Measurements from ENCODE around the gene DPEP2NB. TPM values are rescaled to one million over a fixed set of nuclear protein-coding genes. Genes with fewer than 3 reads are reported as not detected.
A peak's percentile ranks its signal among the peaks of the same experiment; 100 is the strongest.

Gene DPEP2NB
- total RNA-seq, 1 experiment from 2014 or later: not detected

DNA sequence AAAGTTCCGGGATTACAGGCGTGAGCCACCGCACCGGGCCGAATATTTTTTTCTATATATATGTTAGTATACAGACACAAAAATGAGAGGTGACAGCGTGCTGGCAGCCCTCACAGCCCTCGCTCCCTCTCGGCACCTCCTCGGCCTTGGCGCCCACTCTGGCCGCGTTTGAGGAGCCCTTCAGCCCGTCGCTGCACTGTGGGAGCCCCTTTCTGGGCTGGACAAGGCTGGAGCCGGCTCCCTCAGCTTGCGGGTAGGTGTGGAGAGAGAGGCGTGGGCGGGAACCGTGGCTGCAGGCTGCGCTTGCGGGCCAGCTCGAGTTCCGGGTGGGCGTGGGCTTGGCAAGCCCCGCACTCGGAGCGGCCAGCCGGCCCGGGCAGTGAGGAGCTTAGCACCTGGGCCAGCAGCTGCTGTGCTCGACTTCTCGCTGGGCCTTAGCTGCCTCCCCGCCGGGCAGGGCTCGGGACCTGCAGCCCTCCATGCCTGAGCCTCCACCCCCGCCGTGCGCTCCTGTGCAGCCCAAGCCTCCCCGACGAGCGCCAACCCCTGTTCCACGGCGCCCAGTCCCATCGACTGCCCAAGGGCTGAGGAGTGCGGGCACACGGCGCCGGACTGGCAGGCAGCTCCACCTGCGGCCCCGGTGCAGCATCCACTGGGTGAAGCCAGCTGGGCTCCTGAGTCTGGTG, 33.6 kb downstream of the DPEP2NB start (continued):
- TF ChIP-seq, protein P1, sequence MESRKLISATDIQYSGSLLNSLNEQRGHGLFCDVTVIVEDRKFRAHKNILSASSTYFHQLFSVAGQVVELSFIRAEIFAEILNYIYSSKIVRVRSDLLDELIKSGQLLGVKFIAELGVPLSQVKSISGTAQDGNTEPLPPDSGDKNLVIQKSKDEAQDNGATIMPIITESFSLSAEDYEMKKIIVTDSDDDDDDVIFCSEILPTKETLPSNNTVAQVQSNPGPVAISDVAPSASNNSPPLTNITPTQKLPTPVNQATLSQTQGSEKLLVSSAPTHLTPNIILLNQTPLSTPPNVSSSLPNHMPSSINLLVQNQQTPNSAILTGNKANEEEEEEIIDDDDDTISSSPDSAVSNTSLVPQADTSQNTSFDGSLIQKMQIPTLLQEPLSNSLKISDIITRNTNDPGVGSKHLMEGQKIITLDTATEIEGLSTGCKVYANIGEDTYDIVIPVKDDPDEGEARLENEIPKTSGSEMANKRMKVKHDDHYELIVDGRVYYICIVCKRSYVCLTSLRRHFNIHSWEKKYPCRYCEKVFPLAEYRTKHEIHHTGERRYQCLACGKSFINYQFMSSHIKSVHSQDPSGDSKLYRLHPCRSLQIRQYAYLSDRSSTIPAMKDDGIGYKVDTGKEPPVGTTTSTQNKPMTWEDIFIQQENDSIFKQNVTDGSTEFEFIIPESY (IDR thresholded peaks at IDR 0.05; ENCODE audit: extremely low read depth, insufficient replicate concordance, low read length): no peak

DNA sequence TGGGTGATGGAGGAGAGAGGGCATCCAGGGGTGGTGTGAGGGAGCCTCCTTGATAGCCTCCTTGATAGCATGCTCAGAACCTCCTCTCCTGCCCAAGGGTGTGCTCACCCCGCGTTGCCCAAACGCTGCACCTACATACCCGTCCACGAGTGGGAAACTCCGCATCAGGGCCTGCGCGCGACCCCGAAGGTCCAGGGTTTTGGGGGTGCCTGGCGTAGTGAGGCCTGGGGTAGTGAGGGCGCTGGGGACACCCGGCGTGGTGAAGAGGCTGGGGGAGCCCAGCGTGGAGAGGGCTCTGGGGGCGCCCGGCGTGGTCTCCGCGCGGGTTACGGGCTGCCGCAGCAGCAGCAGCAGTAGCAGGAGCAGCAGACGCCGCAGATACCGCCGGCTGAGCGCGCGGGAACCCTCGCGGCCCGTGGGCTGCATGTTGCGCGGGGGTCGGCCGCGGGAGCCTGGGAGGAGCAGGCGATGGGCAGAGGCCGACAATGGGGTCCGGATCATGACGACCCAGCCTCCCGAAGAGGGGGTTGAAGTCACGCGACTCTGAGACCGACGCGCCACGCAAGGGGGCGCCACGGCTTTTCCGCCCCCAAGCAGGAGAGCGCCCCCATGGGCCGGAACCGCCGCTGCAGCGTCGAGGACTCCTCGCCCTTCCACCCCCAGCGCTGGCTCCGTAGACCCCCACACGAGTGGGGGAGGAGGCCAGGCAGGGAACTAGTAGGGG, 35.6 kb downstream of the DPEP2NB start, which contains the start of gene DPEP3:
DPEP3 (minus strand) TSS at position 545 of the 724 bp plus-strand sequence; CDS start at position 426, 119 bp downstream.
- no peak for ATAC-seq
- no peaks in the 10 kb centered on the region for H3K9me2 ChIP-seq (ENCODE audit: insufficient read depth)

More for the DNA sequence above, 35.6 kb downstream of the DPEP2NB start, which contains the start of gene DPEP3:
- Histone ChIP-seq H3K36me3 (ENCODE audit: control insufficient read depth in 1 of 2, insufficient read depth in 2 of 2, low read length in 2 of 2) (no peaks in the 10 kb centered on the region), H3K79me2 (ENCODE audit: insufficient read depth, low read length) (no peaks in the 10 kb centered on the region), H3K4me2 (ENCODE audit: low read length) (no peak within 1 kb of the TSS), H2AFZ (ENCODE audit: low read depth, low read length, poor library complexity, severe bottlenecking) (no peak within 1 kb of the TSS), H3K4me1 (ENCODE audit: control insufficient read depth in 1 of 2, insufficient read depth in 2 of 2, low read length in 2 of 2) (no peaks in the 10 kb centered on the region), H3K4me3 (replicated peaks in 1 of 2; ENCODE audit: low read depth in 1 of 2, low read length in 2 of 2) (no peak within 1 kb of the TSS), H3K27ac (ENCODE audit: low read depth, low read length) (no peak within 1 kb of the TSS), H3K9me3 (ENCODE audit: control insufficient read depth in 1 of 2, insufficient read depth in 1 of 2, low read depth in 1 of 2, low read length in 2 of 2) (no peaks in the 10 kb centered on the region), H4K20me1 (ENCODE audit: insufficient read depth) (no peaks in the 10 kb centered on the region), H3K9ac (ENCODE audit: low read length) (no peak within 1 kb of the TSS), H3K27me3 (ENCODE audit: insufficient read depth, low read length) (no peaks in the 10 kb centered on the region)
- intact Hi-C loops (cut with micrococcal nuclease): no loop called here
- TF ChIP-seq, protein P2, sequence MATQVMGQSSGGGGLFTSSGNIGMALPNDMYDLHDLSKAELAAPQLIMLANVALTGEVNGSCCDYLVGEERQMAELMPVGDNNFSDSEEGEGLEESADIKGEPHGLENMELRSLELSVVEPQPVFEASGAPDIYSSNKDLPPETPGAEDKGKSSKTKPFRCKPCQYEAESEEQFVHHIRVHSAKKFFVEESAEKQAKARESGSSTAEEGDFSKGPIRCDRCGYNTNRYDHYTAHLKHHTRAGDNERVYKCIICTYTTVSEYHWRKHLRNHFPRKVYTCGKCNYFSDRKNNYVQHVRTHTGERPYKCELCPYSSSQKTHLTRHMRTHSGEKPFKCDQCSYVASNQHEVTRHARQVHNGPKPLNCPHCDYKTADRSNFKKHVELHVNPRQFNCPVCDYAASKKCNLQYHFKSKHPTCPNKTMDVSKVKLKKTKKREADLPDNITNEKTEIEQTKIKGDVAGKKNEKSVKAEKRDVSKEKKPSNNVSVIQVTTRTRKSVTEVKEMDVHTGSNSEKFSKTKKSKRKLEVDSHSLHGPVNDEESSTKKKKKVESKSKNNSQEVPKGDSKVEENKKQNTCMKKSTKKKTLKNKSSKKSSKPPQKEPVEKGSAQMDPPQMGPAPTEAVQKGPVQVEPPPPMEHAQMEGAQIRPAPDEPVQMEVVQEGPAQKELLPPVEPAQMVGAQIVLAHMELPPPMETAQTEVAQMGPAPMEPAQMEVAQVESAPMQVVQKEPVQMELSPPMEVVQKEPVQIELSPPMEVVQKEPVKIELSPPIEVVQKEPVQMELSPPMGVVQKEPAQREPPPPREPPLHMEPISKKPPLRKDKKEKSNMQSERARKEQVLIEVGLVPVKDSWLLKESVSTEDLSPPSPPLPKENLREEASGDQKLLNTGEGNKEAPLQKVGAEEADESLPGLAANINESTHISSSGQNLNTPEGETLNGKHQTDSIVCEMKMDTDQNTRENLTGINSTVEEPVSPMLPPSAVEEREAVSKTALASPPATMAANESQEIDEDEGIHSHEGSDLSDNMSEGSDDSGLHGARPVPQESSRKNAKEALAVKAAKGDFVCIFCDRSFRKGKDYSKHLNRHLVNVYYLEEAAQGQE (IDR thresholded peaks at IDR 0.05; ENCODE audit: low read depth): no peak
- TF ChIP-seq EGR1 (IDR thresholded peaks at IDR 0.05; ENCODE audit: low read depth) (no peak), SIN3A (IDR thresholded peaks at IDR 0.05; ENCODE audit: low read depth) (no peak), POLR2A (IDR thresholded peaks at IDR 0.05; ENCODE audit: borderline replicate concordance, extremely low read depth, insufficient read depth, insufficient read length) (no peak), SRF (IDR thresholded peaks at IDR 0.05; ENCODE audit: low read depth) (no peak)
- TF ChIP-seq, protein P3, sequence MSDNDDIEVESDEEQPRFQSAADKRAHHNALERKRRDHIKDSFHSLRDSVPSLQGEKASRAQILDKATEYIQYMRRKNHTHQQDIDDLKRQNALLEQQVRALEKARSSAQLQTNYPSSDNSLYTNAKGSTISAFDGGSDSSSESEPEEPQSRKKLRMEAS (IDR thresholded peaks at IDR 0.05): no peak
- TF ChIP-seq, protein P4, sequence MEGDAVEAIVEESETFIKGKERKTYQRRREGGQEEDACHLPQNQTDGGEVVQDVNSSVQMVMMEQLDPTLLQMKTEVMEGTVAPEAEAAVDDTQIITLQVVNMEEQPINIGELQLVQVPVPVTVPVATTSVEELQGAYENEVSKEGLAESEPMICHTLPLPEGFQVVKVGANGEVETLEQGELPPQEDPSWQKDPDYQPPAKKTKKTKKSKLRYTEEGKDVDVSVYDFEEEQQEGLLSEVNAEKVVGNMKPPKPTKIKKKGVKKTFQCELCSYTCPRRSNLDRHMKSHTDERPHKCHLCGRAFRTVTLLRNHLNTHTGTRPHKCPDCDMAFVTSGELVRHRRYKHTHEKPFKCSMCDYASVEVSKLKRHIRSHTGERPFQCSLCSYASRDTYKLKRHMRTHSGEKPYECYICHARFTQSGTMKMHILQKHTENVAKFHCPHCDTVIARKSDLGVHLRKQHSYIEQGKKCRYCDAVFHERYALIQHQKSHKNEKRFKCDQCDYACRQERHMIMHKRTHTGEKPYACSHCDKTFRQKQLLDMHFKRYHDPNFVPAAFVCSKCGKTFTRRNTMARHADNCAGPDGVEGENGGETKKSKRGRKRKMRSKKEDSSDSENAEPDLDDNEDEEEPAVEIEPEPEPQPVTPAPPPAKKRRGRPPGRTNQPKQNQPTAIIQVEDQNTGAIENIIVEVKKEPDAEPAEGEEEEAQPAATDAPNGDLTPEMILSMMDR (IDR thresholded peaks at IDR 0.05 in 2 of 3, conservative IDR thresholded peaks at IDR 0.05 in 1 of 3; ENCODE audit: borderline replicate concordance in 1 of 3, insufficient read depth in 1 of 3, low read depth in 2 of 3, low read length in 2 of 3): peak in 2 of 3 experiments; percentile 6 to 24; a peak in 1 of 6 replicates
- no TSS peak for BruUV-seq (replicated peaks)
- POLR2A ChIA-PET: no interaction called here
- RAD21 ChIA-PET (ENCODE audit: low non-redundant PET in 1 of 2, low total read pairs in 2 of 2, uncharacterized antibody in 2 of 2, unreplicated experiment in 2 of 2): no interaction called here
- CTCF ChIA-PET: interaction anchor here (1.4 kb wide), 1 partner anchor 18 kb away, joined by 4 read pairs; the partner anchor contains the start of gene DPEP2
- no peak for DNase-seq (ENCODE audit: low read depth, low spot score)

Measured in HCT116 (cell line).